Aorta (tissue), 5 donors: Measurements from ENCODE around the gene BCO2. TPM values are rescaled to one million over a fixed set of nuclear protein-coding genes. Genes with fewer than 3 reads are reported as not detected.
"Not testable (repeated sequence)": the region's sequence is repeated elsewhere in the genome, so short reads cannot be mapped to it uniquely, and the experiment has no call there.

Source experiments
- ATAC-seq: fragments of 200-7000 bp; cut with Tn5 transposase; one replicate; pipeline ENCODE4 v1.9.1; 2022; ENCODE audit warnings: moderate library complexity; ENCODE audit not compliant: low FRiP score
- DNase-seq, 2 donors: peaks; one replicate each; pipeline ENCODE4 v3.0.0-alpha.2; 2020
- H3K27ac ChIP-seq, 2 donors: one replicate each; pipeline ENCODE4 v1.5.1; 2013; ENCODE audit warnings: low read length in 2 of 2, mild to moderate bottlenecking in 2 of 2, moderate library complexity in 2 of 2, control low read depth in 1 of 2, inconsistent platforms in 1 of 2, low read depth in 1 of 2
- H3K27me3 ChIP-seq, 2 donors: one replicate each; pipeline ENCODE4 v1.6.1; 2013; ENCODE audit warnings: control low read depth in 1 of 2, low read length in 1 of 2, mild to moderate bottlenecking in 1 of 2, moderate library complexity in 1 of 2; ENCODE audit not compliant: insufficient read depth in 2 of 2, control insufficient read depth in 1 of 2
- H3K36me3 ChIP-seq, 2 donors: one replicate each; pipeline ENCODE4 v1.6.1; 2013; ENCODE audit warnings: control low read depth in 1 of 2, low read length in 1 of 2, mild to moderate bottlenecking in 1 of 2; ENCODE audit not compliant: insufficient read depth in 2 of 2, control insufficient read depth in 1 of 2
- H3K4me1 ChIP-seq, 2 donors: one replicate each; pipeline ENCODE4 v1.6.1; 2013; ENCODE audit warnings: low read length in 2 of 2, control low read depth in 1 of 2, mild to moderate bottlenecking in 1 of 2, moderate library complexity in 1 of 2; ENCODE audit not compliant: insufficient read depth in 2 of 2, control insufficient read depth in 1 of 2
- H3K4me3 ChIP-seq, 2 donors: one replicate each; pipeline ENCODE4 v1.5.1; 2013; ENCODE audit warnings: low read length in 2 of 2, control low read depth in 1 of 2, mild to moderate bottlenecking in 1 of 2
- H3K9me3 ChIP-seq: one replicate; pipeline ENCODE4 v1.6.1; 2013; ENCODE audit warnings: mild to moderate bottlenecking, low read length; ENCODE audit not compliant: control insufficient read depth
- WGBS, 2 donors: extraction: QIAGEN DNeasy Blood & Tissue Kit; methylation state at CpG; one replicate each; pipeline ENCODE4 v1.1.7; 2013; 5-methylcytosine and 5-hydroxymethylcytosine counted together
- intact Hi-C, 2 donors: fragments of 100-400 bp; cut with DNase I; formaldehyde crosslinking; loops; one replicate each; pipeline versions ENCODE4 v1.14.2 to v1.15.0; 2022
- polyA plus RNA-seq, 2 donors: library from polyadenylated mRNA; stranded (reverse); fragments of 200-250 nt; gene quantifications; one replicate each; pipeline ENCODE4 v1.2.3, GENCODE V29; 2013
- total RNA-seq, 2 donors: library from RNA; stranded (reverse); fragmentation: NEBNext Ultra II Directional; extraction: Animal tissue kit (Norgen Biotek cat#: 25700); gene quantifications; one replicate each; pipeline ENCODE4 v1.2.1, GENCODE V29; 2021
- donor health status: healthy with polysubstance abuse.
- donor health status: Bipolar disorder and iron deficiency.
- donor health status: DM: no; HTN: no; CAD: no.
- donor health status: DM: no; HTN: no; CAD: no.
- donor health status: DM: yes; HTN: yes; CAD: no.

BCO2 gene
- total and polyA plus RNA-seq, 4 donors, result 1.1 to 13.0 (median 7.6) TPM

- H3K27ac ChIP-seq, result no peak overlapping the region
- no peak for ATAC-seq
- WGBS, 2 donors, result 90 to 100% methylated on average over 1 to 4 of the region's 4 CpGs
These were observed 2.3 kb downstream of the BCO2 start for GRCh38 chr11:112177589-112177988.

GRCh38 chr11:112178428-112178827 lies 3.1 kb downstream of the BCO2 start:
- WGBS, 2 donors, result 93 to 98% methylated on average over 1 of the region's 1 CpG
- ATAC-seq (no peak), DNase-seq (no peak)
- no peaks in the 10 kb centered on the region for H3K27me3 ChIP-seq
- H3K4me1 ChIP-seq, result no peaks in the 10 kb centered on the region
- intact Hi-C loops, result loop anchor here in 1 of 2 donors (5.0 kb wide), 1 partner anchor 66 kb away; no protein-coding TSS in a partner anchor
- H3K9me3 ChIP-seq, result no peaks in the 10 kb centered on the region
- no peak overlapping the region for H3K4me3 ChIP-seq
- peaks cover 0 to 2% of the 10 kb centered on the region in 2 donors for H3K36me3 ChIP-seq
- H3K27ac ChIP-seq, result no peak overlapping the region

More at GRCh38 chr11:112177589-112177988, 2.3 kb downstream of the BCO2 start:
- peaks cover 0 to 2% of the 10 kb centered on the region in 2 donors for H3K36me3 ChIP-seq
- no peaks in the 10 kb centered on the region for H3K9me3 ChIP-seq
- H3K4me3 ChIP-seq, result no peak overlapping the region
- intact Hi-C loops, result loop anchor here in 1 of 2 donors (5.0 kb wide), 1 partner anchor 65 kb away; no protein-coding TSS in a partner anchor
- H3K4me1 ChIP-seq, result no peaks in the 10 kb centered on the region
- no peaks in the 10 kb centered on the region for H3K27me3 ChIP-seq
- DNase-seq, result no peak

- Histone ChIP-seq H3K36me3 (peaks cover 0 to 2% of the 10 kb centered on the region in 2 donors), H3K4me1 (no peaks in the 10 kb centered on the region), H3K9me3 (no peaks in the 10 kb centered on the region), H3K27ac (no peak overlapping the region), H3K4me3 (no peak overlapping the region), H3K27me3 (no peaks in the 10 kb centered on the region)
- 62 to 64% methylated on average over 3 of the region's 3 CpGs for WGBS, 2 donors
- DNase-seq (no peak), ATAC-seq (no peak)
- intact Hi-C loops, result loop anchor here in 1 of 2 donors (5.0 kb wide), 1 partner anchor 67 kb away; no protein-coding TSS in a partner anchor
These were observed 3.6 kb downstream of the BCO2 start for GRCh38 chr11:112178936-112179335.

- no peak for ATAC-seq
- intact Hi-C loops, result loop anchor here in 1 of 2 donors (5.0 kb wide), 1 partner anchor 67 kb away; no protein-coding TSS in a partner anchor
- H3K36me3 ChIP-seq, result peaks cover 0 to 2% of the 10 kb centered on the region in 2 donors
- no peak for DNase-seq
- no peaks in the 10 kb centered on the region for H3K27me3 ChIP-seq
- H3K9me3 ChIP-seq, result no peaks in the 10 kb centered on the region
- H3K27ac ChIP-seq, result no peak overlapping the region
- no peaks in the 10 kb centered on the region for H3K4me1 ChIP-seq
- no peak overlapping the region for H3K4me3 ChIP-seq
These were observed 4.3 kb downstream of the BCO2 start for GRCh38 chr11:112179601-112180000.

GRCh38 chr11:112182867-112183266 lies 7.6 kb downstream of the BCO2 start:
- ATAC-seq, result no peak
- Histone ChIP-seq H3K9me3 (no peaks in the 10 kb centered on the region), H3K36me3 (peaks cover 0 to 2% of the 10 kb centered on the region in 2 donors), H3K4me1 (no peaks in the 10 kb centered on the region), H3K27me3 (no peaks in the 10 kb centered on the region), H3K4me3 (no peak overlapping the region), H3K27ac (no peak overlapping the region)
- 67 to 72% methylated on average over 1 of the region's 1 CpG for WGBS, 2 donors
- DNase-seq, result no peak
- intact Hi-C loops, result no loop called here

- H3K4me3 ChIP-seq, result no peak overlapping the region
- H3K36me3 ChIP-seq, result no peaks in the 10 kb centered on the region
- H3K9me3 ChIP-seq, result no peaks in the 10 kb centered on the region
- no peaks in the 10 kb centered on the region for H3K27me3 ChIP-seq
- ATAC-seq, result no peak
- intact Hi-C loops, result no loop called here
- H3K4me1 ChIP-seq, result no peaks in the 10 kb centered on the region
- no peak overlapping the region for H3K27ac ChIP-seq
- DNase-seq, result no peak
These were observed 10.6 kb downstream of the BCO2 start for GRCh38 chr11:112185883-112186282.

GRCh38 chr11:112186304-112186703 lies 11.0 kb downstream of the BCO2 start:
- Histone ChIP-seq H3K27ac (no peak overlapping the region), H3K4me1 (no peaks in the 10 kb centered on the region), H3K36me3 (no peaks in the 10 kb centered on the region), H3K4me3 (no peak overlapping the region), H3K9me3 (no peaks in the 10 kb centered on the region), H3K27me3 (no peaks in the 10 kb centered on the region)
- intact Hi-C loops, result no loop called here
- ATAC-seq (no peak), DNase-seq (no peak)

- H3K27ac ChIP-seq, result not testable (repeated sequence)
These were observed 19.8 kb downstream of the BCO2 start for GRCh38 chr11:112195113-112195512.

GRCh38 chr11:112195951-112196351 lies 20.6 kb downstream of the BCO2 start:
- ATAC-seq (no peak), DNase-seq (no peak)
- intact Hi-C loops, result no loop called here
- Histone ChIP-seq H3K9me3 (no peaks in the 10 kb centered on the region), H3K4me3 (no peak overlapping the region), H3K27ac (no peak overlapping the region), H3K27me3 (no peaks in the 10 kb centered on the region), H3K36me3 (no peaks in the 10 kb centered on the region), H3K4me1 (no peaks in the 10 kb centered on the region)
- 50 to 59% methylated on average over 2 of the region's 2 CpGs for WGBS, 2 donors

More at GRCh38 chr11:112195113-112195512, 19.8 kb downstream of the BCO2 start:
- ATAC-seq, H3K36me3 ChIP-seq, DNase-seq, intact Hi-C loops, H3K27me3 ChIP-seq, H3K9me3 ChIP-seq, H3K4me3 ChIP-seq, H3K4me1 ChIP-seq: not testable (repeated sequence)
- WGBS, 2 donors, result 60 to 67% methylated on average over 11 of the region's 11 CpGs
